ENCODE measurements around the gene IL17B. TPM values are rescaled to one million over a fixed set of nuclear protein-coding genes. Genes with fewer than 3 reads are reported as not detected.

Gene IL17B
- total and polyA plus RNA-seq, 2 experiments from 2014 or later: not detected

DNA sequence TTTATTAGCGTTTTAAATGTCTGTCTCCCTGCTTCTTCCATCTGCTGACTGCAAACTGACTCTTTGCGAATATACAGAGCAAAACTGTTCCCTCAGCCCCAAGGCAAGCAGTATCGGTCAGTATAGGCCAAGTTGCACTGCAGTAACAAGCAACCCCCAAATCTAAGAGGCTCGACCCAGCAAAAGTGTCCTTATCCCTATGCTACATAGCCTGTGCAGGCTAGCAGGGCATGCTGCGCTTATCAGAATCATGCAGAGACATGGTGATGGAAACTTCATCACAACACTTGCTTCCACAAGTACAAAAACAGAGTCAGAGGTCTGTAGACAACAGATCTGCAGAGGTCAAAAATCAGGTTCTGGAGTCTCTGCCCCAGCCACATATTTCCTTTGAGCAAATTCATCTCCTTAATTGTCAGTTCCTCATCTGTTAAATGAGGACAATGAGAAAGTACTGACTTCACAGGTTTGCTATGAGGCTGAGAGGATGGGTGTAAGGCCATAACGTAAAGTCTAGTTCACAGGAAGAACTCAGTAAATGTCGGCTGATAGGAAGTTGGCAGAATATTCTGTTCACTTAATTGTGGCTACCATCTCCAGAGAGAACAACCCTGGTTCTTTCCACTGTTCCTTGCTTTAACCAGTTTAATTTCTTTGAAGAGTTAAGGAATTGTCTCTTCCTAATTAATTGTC, 9.6 kb upstream of the IL17B start:
- H3K36me3 Mint-ChIP-seq (ENCODE audit: low read depth): no peaks in the 10 kb centered on the region
- no peak overlapping the region for H3K4me3 ChIP-seq

More for the DNA sequence above, 9.6 kb upstream of the IL17B start:
- Mint-ChIP-seq H3K9me3 (no peaks in the 10 kb centered on the region), H3K27ac (no peak overlapping the region), H3K4me1 (no peaks in the 10 kb centered on the region), H3K27me3 (ENCODE audit: insufficient read depth, low read depth, poor library complexity) (peaks cover 5% of the 10 kb centered on the region), H3K4me3 (no peak overlapping the region)
- Histone ChIP-seq H3F3A (replicated peaks; ENCODE audit: low read depth) (no peaks in the 10 kb centered on the region), H3K27me3 (ENCODE audit: insufficient read depth) (no peaks in the 10 kb centered on the region), H3K36me3 (ENCODE audit: insufficient read depth) (no peaks in the 10 kb centered on the region), H3K4me2 (no peak overlapping the region), H4K20me1 (replicated peaks; ENCODE audit: insufficient read depth) (no peaks in the 10 kb centered on the region), H3K9me2 (ENCODE audit: insufficient read depth) (no peaks in the 10 kb centered on the region), H3K27ac (ENCODE audit: low read depth) (no peak overlapping the region), H3K79me2 (replicated peaks; ENCODE audit: insufficient read depth) (no peaks in the 10 kb centered on the region), H2AFZ (no peak overlapping the region), H3K4me1 (ENCODE audit: insufficient read depth) (no peaks in the 10 kb centered on the region)
- DNase-seq (ENCODE audit: low spot score) (no peak), ATAC-seq (no peak)
- TF ChIP-seq STAT1 (IDR thresholded peaks at IDR 0.05; ENCODE audit: unreplicated experiment): no peak
- TF ChIP-seq ZNF114 (CRISPR knock-in tag; IDR thresholded peaks at IDR 0.05): no peak
- TF ChIP-seq, protein P1, sequence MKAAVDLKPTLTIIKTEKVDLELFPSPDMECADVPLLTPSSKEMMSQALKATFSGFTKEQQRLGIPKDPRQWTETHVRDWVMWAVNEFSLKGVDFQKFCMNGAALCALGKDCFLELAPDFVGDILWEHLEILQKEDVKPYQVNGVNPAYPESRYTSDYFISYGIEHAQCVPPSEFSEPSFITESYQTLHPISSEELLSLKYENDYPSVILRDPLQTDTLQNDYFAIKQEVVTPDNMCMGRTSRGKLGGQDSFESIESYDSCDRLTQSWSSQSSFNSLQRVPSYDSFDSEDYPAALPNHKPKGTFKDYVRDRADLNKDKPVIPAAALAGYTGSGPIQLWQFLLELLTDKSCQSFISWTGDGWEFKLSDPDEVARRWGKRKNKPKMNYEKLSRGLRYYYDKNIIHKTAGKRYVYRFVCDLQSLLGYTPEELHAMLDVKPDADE (IDR thresholded peaks at IDR 0.05): no peak
- TF ChIP-seq NANOG (IDR thresholded peaks at IDR 0.05; ENCODE audit: borderline replicate concordance): no peak
- TF ChIP-seq, protein P2, sequence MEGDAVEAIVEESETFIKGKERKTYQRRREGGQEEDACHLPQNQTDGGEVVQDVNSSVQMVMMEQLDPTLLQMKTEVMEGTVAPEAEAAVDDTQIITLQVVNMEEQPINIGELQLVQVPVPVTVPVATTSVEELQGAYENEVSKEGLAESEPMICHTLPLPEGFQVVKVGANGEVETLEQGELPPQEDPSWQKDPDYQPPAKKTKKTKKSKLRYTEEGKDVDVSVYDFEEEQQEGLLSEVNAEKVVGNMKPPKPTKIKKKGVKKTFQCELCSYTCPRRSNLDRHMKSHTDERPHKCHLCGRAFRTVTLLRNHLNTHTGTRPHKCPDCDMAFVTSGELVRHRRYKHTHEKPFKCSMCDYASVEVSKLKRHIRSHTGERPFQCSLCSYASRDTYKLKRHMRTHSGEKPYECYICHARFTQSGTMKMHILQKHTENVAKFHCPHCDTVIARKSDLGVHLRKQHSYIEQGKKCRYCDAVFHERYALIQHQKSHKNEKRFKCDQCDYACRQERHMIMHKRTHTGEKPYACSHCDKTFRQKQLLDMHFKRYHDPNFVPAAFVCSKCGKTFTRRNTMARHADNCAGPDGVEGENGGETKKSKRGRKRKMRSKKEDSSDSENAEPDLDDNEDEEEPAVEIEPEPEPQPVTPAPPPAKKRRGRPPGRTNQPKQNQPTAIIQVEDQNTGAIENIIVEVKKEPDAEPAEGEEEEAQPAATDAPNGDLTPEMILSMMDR (conservative IDR thresholded peaks at IDR 0.05; ENCODE audit: low read depth in 2 of 2): no peak
- TF ChIP-seq EZH2phosphoT487 (IDR thresholded peaks at IDR 0.05; ENCODE audit: unreplicated experiment): no peak
- no peak for TF ChIP-seq ZNF331 (CRISPR knock-in tag; IDR thresholded peaks at IDR 0.05; ENCODE audit: low read depth)
- no peak for TF ChIP-seq EZH2 (IDR thresholded peaks at IDR 0.05; ENCODE audit: low read depth, unreplicated experiment)
- TF ChIP-seq CREB1 (CRISPR knock-in tag; IDR thresholded peaks at IDR 0.05; ENCODE audit: low read depth): no peak
- TF ChIP-seq JUNB (IDR thresholded peaks at IDR 0.05; ENCODE audit: unreplicated experiment): no peak
- no peak for TF ChIP-seq POLR2AphosphoS5 (IDR thresholded peaks at IDR 0.05; ENCODE audit: low read depth)
- TF ChIP-seq, protein P3, sequence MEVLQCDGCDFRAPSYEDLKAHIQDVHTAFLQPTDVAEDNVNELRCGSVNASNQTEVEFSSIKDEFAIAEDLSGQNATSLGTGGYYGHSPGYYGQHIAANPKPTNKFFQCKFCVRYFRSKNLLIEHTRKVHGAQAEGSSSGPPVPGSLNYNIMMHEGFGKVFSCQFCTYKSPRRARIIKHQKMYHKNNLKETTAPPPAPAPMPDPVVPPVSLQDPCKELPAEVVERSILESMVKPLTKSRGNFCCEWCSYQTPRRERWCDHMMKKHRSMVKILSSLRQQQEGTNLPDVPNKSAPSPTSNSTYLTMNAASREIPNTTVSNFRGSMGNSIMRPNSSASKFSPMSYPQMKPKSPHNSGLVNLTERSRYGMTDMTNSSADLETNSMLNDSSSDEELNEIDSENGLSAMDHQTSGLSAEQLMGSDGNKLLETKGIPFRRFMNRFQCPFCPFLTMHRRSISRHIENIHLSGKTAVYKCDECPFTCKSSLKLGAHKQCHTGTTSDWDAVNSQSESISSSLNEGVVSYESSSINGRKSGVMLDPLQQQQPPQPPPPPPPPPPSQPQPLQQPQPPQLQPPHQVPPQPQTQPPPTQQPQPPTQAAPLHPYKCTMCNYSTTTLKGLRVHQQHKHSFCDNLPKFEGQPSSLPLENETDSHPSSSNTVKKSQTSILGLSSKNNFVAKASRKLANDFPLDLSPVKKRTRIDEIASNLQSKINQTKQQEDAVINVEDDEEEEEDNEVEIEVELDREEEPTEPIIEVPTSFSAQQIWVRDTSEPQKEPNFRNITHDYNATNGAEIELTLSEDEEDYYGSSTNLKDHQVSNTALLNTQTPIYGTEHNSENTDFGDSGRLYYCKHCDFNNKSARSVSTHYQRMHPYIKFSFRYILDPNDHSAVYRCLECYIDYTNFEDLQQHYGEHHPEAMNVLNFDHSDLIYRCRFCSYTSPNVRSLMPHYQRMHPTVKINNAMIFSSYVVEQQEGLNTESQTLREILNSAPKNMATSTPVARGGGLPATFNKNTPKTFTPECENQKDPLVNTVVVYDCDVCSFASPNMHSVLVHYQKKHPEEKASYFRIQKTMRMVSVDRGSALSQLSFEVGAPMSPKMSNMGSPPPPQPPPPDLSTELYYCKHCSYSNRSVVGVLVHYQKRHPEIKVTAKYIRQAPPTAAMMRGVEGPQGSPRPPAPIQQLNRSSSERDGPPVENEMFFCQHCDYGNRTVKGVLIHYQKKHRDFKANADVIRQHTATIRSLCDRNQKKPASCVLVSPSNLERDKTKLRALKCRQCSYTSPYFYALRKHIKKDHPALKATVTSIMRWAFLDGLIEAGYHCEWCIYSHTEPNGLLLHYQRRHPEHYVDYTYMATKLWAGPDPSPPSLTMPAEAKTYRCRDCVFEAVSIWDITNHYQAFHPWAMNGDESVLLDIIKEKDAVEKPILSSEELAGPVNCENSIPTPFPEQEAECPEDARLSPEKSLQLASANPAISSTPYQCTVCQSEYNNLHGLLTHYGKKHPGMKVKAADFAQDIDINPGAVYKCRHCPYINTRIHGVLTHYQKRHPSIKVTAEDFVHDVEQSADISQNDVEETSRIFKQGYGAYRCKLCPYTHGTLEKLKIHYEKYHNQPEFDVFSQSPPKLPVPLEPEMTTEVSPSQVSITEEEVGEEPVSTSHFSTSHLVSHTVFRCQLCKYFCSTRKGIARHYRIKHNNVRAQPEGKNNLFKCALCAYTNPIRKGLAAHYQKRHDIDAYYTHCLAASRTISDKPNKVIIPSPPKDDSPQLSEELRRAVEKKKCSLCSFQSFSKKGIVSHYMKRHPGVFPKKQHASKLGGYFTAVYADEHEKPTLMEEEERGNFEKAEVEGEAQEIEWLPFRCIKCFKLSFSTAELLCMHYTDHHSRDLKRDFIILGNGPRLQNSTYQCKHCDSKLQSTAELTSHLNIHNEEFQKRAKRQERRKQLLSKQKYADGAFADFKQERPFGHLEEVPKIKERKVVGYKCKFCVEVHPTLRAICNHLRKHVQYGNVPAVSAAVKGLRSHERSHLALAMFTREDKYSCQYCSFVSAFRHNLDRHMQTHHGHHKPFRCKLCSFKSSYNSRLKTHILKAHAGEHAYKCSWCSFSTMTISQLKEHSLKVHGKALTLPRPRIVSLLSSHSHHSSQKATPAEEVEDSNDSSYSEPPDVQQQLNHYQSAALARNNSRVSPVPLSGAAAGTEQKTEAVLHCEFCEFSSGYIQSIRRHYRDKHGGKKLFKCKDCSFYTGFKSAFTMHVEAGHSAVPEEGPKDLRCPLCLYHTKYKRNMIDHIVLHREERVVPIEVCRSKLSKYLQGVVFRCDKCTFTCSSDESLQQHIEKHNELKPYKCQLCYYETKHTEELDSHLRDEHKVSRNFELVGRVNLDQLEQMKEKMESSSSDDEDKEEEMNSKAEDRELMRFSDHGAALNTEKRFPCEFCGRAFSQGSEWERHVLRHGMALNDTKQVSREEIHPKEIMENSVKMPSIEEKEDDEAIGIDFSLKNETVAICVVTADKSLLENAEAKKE (CRISPR knock-in tag; IDR thresholded peaks at IDR 0.05): no peak
- TF ChIP-seq, protein P4, sequence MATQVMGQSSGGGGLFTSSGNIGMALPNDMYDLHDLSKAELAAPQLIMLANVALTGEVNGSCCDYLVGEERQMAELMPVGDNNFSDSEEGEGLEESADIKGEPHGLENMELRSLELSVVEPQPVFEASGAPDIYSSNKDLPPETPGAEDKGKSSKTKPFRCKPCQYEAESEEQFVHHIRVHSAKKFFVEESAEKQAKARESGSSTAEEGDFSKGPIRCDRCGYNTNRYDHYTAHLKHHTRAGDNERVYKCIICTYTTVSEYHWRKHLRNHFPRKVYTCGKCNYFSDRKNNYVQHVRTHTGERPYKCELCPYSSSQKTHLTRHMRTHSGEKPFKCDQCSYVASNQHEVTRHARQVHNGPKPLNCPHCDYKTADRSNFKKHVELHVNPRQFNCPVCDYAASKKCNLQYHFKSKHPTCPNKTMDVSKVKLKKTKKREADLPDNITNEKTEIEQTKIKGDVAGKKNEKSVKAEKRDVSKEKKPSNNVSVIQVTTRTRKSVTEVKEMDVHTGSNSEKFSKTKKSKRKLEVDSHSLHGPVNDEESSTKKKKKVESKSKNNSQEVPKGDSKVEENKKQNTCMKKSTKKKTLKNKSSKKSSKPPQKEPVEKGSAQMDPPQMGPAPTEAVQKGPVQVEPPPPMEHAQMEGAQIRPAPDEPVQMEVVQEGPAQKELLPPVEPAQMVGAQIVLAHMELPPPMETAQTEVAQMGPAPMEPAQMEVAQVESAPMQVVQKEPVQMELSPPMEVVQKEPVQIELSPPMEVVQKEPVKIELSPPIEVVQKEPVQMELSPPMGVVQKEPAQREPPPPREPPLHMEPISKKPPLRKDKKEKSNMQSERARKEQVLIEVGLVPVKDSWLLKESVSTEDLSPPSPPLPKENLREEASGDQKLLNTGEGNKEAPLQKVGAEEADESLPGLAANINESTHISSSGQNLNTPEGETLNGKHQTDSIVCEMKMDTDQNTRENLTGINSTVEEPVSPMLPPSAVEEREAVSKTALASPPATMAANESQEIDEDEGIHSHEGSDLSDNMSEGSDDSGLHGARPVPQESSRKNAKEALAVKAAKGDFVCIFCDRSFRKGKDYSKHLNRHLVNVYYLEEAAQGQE (IDR thresholded peaks at IDR 0.05; ENCODE audit: unreplicated experiment): no peak

Measured in GM23338 (cell line).